Adrenal gland (tissue), 5 donors: ENCODE results near the gene LCOR.

Source experiments
- CTCF ChIP-seq, 6 experiments: fragments of 450-650 bp in 4 of 6; fragments of 200-600 bp in 2 of 6; sonication (generic) in 1 of 6; IDR thresholded peaks; 1 replicate in 5 of 6; 2 replicates in 1 of 6; pipeline versions ENCODE4 v1.5.1 to v1.8.0; 2016 to 2021; ENCODE audit warnings: antibody characterized with exemption in 6 of 6, mild to moderate bottlenecking in 2 of 6, moderate library complexity in 1 of 6
- POLR2A ChIP-seq, 2 donors: fragments of 450-650 bp; IDR thresholded peaks; one replicate each; pipeline ENCODE4 v1.6.1; 2017; ENCODE audit warnings: antibody characterized with exemption in 2 of 2, mild to moderate bottlenecking in 2 of 2, moderate library complexity in 1 of 2
- donor health status: DM: no; HTN: no; CAD: no.

DNA sequence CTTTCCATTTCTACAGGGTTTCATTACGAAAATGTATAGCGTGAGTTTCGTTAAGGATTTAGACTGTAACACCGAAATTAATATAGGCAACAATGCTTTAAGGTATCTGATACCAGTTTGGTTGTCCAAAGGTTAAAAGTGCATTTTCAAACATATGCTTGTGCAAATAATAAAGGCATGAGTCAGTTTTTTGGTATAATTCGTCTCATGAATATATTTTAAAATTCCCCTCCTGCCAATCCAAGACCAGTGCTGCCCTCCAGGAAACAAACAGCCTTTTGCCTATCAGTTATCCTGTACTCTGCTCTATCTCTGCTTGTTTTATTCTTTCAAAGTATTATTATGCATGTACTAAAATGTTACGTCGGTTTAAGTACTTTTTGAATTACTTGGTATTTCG lies 2.0 kb downstream of the LCOR start:
- TF ChIP-seq CTCF (IDR thresholded peaks at IDR 0.05) (no peak), POLR2A (IDR thresholded peaks at IDR 0.05) (no peak)
